K562 (cell line): ENCODE results near the gene UBASH3A. TPM values are rescaled to one million over a fixed set of nuclear protein-coding genes. Genes with fewer than 3 reads are reported as not detected.

ENCODE experiments used
- ARID1B ChIP-seq: fragments of 450-650 bp; IDR thresholded peaks from 2 replicates; pipeline ENCODE4 v1.6.1; 2016; ENCODE audit warnings: antibody characterized with exemption, mild to moderate bottlenecking, inconsistent platforms
- BCL6 ChIP-seq: fragments of 250-450 bp; sonication (Bioruptor Pico); IDR thresholded peaks from 2 replicates; pipeline ENCODE4 v1.4.0; 2020
- BCOR ChIP-seq: fragments of 450-650 bp; IDR thresholded peaks from 2 replicates; pipeline ENCODE4 v1.6.1; 2016
- BMI1 ChIP-seq: fragments of 150-350 bp; IDR thresholded peaks from 2 replicates; pipeline ENCODE4 v1.6.1; 2014; ENCODE audit warnings: low read length
- ELF4 ChIP-seq: fragments of 450-650 bp; formaldehyde crosslinking; IDR thresholded peaks from 2 replicates; pipeline ENCODE4 v1.4.0; 2022; ENCODE audit warnings: missing genetic modification characterization
- HDAC1 ChIP-seq, 2 experiments: fragments of 450-650 bp; IDR thresholded peaks; 2 replicates each; pipeline ENCODE4 v1.6.1; 2016 to 2017; ENCODE audit warnings: inconsistent platforms in 1 of 2, mild to moderate bottlenecking in 1 of 2, moderate library complexity in 1 of 2
- HES1 ChIP-seq: fragments of 450-650 bp; IDR thresholded peaks from 2 replicates; pipeline ENCODE4 v1.6.1; 2016; ENCODE audit warnings: low read depth, mild to moderate bottlenecking, moderate library complexity
- MEF2D ChIP-seq: conservative IDR thresholded peaks from 2 replicates; pipeline ENCODE4 v1.6.1; 2016; ENCODE audit warnings: low read depth, missing genetic modification characterization, missing compliant biosample characterization
- PHF21A ChIP-seq: fragments of 450-650 bp; IDR thresholded peaks from 2 replicates; pipeline ENCODE4 v1.6.1; 2017; ENCODE audit warnings: low read depth, borderline replicate concordance
- SETDB1 ChIP-seq: IDR thresholded peaks from one replicate; pipeline ENCODE4 v1.6.1; 2012; ENCODE audit warnings: low read length, control low read depth, inconsistent platforms
- SFPQ ChIP-seq: fragments of 200-400 bp; formaldehyde crosslinking; IDR thresholded peaks from 2 replicates; pipeline ENCODE4 v1.6.1; 2017; ENCODE audit warnings: mild to moderate bottlenecking, low read depth, low read length, moderate library complexity
- SMAD4 ChIP-seq: fragments of 250-450 bp; sonication (Bioruptor Pico); conservative IDR thresholded peaks from 2 replicates; pipeline ENCODE4 v1.8.0; 2021; ENCODE audit warnings: inconsistent platforms, mild to moderate bottlenecking, moderate library complexity
- SNAPC5 ChIP-seq: fragments of 250-450 bp; sonication (Bioruptor Pico); IDR thresholded peaks from 2 replicates; pipeline ENCODE4 v1.8.0; 2021; ENCODE audit warnings: moderate library complexity, mild to moderate bottlenecking, inconsistent platforms
- SPI1 ChIP-seq: IDR thresholded peaks from 2 replicates; pipeline ENCODE4 v1.6.1; 2011; ENCODE audit warnings: low read depth, low read length, control low read depth, borderline replicate concordance
- TAL1 ChIP-seq: fragments of 450-650 bp; IDR thresholded peaks from 2 replicates; pipeline ENCODE4 v1.6.1; 2016; ENCODE audit warnings: mild to moderate bottlenecking
- VEZF1 ChIP-seq: fragments of 200-800 bp; sonication (Bioruptor generic); IDR thresholded peaks from 2 replicates; pipeline ENCODE4 v1.6.1; 2017; ENCODE audit warnings: missing genetic modification characterization, missing compliant biosample characterization
- ZBTB1 ChIP-seq: sonication (generic); formaldehyde crosslinking; IDR thresholded peaks from 2 replicates; pipeline ENCODE4 v1.8.1; 2023; ENCODE audit warnings: missing genetic modification reagents, low read depth, mild to moderate bottlenecking, borderline replicate concordance
- ZKSCAN8 ChIP-seq: fragments of 200-800 bp; sonication (Bioruptor generic); IDR thresholded peaks from 2 replicates; pipeline ENCODE4 v1.6.1; 2016; ENCODE audit warnings: missing genetic modification characterization, missing compliant biosample characterization
- ZNF253 ChIP-seq: fragments of 250-450 bp; sonication (Bioruptor Pico); conservative IDR thresholded peaks from 2 replicates; pipeline ENCODE4 v1.6.1; 2021; ENCODE audit warnings: mild to moderate bottlenecking
- polyA plus RNA-seq, 8 experiments: library from polyadenylated mRNA; depleted of rRNA in 4 of 8; stranded (reverse) in 5 of 8; unstranded in 3 of 8; fragments of >200 nt; fragmentation: Nextera tagmentation in 2 of 8; fragmentation: Illumina TruSeq in 1 of 8; extraction: Ambion mirVana in 2 of 8; extraction: Trizol in 1 of 8; gene quantifications; 2 replicates each; pipeline versions ENCODE4 v1.2.1 to v1.2.3, GENCODE V29; 2011 to 2014; ENCODE audit warnings: inconsistent platforms in 1 of 8, missing spikeins in 1 of 8
- total RNA-seq, 7 experiments: library from RNA; depleted of rRNA in 6 of 7; stranded (reverse); fragments of >200 nt in 6 of 7; fragmentation: Illumina TruSeq in 2 of 7; extraction: Trizol in 2 of 7; gene quantifications; 2 replicates each; pipeline versions ENCODE4 v1.2.1 to v1.2.3, GENCODE V29; 2011 to 2021; ENCODE audit warnings: low replicate concordance in 1 of 7
- TF ChIP-seq, protein P1 (sequence below): fragments of 450-650 bp; formaldehyde crosslinking; IDR thresholded peaks from 2 replicates; pipeline ENCODE4 v1.4.0; 2022; ENCODE audit warnings: mild to moderate bottlenecking, moderate library complexity
- TF ChIP-seq, protein P2 (sequence below): fragments of 250-450 bp; sonication (Bioruptor Pico); IDR thresholded peaks from 2 replicates; pipeline ENCODE4 v1.8.0; 2021; ENCODE audit warnings: mild to moderate bottlenecking, moderate library complexity

UBASH3A gene
- total and polyA plus RNA-seq, 9 of the 15 experiments (the other 6 are each of a cell fraction or from before 2014, with no cell fraction given) = 0.23 to 1.8 (median 1.1) TPM

- TF ChIP-seq, protein P1, sequence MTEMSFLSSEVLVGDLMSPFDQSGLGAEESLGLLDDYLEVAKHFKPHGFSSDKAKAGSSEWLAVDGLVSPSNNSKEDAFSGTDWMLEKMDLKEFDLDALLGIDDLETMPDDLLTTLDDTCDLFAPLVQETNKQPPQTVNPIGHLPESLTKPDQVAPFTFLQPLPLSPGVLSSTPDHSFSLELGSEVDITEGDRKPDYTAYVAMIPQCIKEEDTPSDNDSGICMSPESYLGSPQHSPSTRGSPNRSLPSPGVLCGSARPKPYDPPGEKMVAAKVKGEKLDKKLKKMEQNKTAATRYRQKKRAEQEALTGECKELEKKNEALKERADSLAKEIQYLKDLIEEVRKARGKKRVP (CRISPR knock-in tag) = peak; percentile 50
- TF ChIP-seq ZNF253 (CRISPR knock-in tag) (no peak), HDAC1 (IDR thresholded peaks at IDR 0.05) (peak in 1 of 2 experiments; percentile 34; a peak in 1 of 4 replicates), SETDB1 (no peak), TAL1 (peak; percentile 63), BMI1 (no peak), BCL6 (CRISPR knock-in tag) (0 out of 2 replicates have a peak, but pooled peaks have one; percentile 15), SPI1 (peak; percentile 57), SMAD4 (CRISPR knock-in tag) (peak; percentile 58), ZKSCAN8 (CRISPR knock-in tag) (0 out of 2 replicates have a peak, but pooled peaks have one; percentile 66), VEZF1 (CRISPR knock-in tag) (peak; percentile 46; the same call in 1 of the 2 replicates), BCOR (peak; percentile 49), MEF2D (tag) (peak; percentile 81), SFPQ (no peak), SNAPC5 (CRISPR knock-in tag) (no peak), ARID1B (peak; percentile 81), ZBTB1 (peak; percentile 99), PHF21A (no peak), HES1 (0 out of 2 replicates have a peak, but pooled peaks have one; percentile 41), ELF4 (CRISPR knock-in tag) (peak; percentile 80)
- TF ChIP-seq, protein P2, sequence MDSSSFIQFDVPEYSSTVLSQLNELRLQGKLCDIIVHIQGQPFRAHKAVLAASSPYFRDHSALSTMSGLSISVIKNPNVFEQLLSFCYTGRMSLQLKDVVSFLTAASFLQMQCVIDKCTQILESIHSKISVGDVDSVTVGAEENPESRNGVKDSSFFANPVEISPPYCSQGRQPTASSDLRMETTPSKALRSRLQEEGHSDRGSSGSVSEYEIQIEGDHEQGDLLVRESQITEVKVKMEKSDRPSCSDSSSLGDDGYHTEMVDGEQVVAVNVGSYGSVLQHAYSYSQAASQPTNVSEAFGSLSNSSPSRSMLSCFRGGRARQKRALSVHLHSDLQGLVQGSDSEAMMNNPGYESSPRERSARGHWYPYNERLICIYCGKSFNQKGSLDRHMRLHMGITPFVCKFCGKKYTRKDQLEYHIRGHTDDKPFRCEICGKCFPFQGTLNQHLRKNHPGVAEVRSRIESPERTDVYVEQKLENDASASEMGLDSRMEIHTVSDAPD (CRISPR knock-in tag) = peak; percentile 75; the same call in 1 of the 2 replicates
Observed at GRCh38 chr21:42465008-42465802, 61.5 kb downstream of the UBASH3A start (continued).
